ENCODE measurements around the gene BRD3OS.

DNA sequence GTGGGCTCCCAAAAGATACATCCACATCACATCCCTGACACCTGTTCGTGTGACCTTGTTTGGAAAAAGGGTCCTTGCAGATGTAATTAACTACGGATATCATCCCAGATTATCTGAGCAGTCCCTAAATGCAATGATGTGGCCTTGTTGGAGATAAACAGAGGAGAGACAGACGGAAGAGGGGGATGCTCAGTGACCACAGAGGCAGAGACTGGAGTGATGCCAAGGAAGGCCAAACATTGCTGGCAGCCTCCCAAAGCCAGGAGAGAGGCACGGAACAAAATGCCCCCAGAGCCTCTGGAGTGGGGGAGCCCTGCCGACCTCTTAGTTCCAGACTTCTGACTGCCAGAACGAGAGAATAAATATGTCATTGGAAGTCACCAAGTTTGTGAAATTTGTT, 18.1 kb upstream of the BRD3OS start:
- TF ChIP-seq, protein P1, sequence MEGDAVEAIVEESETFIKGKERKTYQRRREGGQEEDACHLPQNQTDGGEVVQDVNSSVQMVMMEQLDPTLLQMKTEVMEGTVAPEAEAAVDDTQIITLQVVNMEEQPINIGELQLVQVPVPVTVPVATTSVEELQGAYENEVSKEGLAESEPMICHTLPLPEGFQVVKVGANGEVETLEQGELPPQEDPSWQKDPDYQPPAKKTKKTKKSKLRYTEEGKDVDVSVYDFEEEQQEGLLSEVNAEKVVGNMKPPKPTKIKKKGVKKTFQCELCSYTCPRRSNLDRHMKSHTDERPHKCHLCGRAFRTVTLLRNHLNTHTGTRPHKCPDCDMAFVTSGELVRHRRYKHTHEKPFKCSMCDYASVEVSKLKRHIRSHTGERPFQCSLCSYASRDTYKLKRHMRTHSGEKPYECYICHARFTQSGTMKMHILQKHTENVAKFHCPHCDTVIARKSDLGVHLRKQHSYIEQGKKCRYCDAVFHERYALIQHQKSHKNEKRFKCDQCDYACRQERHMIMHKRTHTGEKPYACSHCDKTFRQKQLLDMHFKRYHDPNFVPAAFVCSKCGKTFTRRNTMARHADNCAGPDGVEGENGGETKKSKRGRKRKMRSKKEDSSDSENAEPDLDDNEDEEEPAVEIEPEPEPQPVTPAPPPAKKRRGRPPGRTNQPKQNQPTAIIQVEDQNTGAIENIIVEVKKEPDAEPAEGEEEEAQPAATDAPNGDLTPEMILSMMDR (IDR thresholded peaks at IDR 0.05; ENCODE audit: insufficient read depth, low read depth, low read length): no peak
- no peak for TF ChIP-seq EZH2 (IDR thresholded peaks at IDR 0.05; ENCODE audit: insufficient read depth, low read length)

Data from astrocyte (in vitro differentiated cells and primary cell).